Stimulated activated naive CD4-positive, alpha-beta T cell (primary cell): ENCODE data around the gene LRRC4B.
"Not testable (repeated sequence)": the region's sequence is repeated elsewhere in the genome, so short reads cannot be mapped to it uniquely, and the experiment has no call there.

Source experiments
- DNase-seq, 6 experiments: peaks; one replicate each; lab custom pipeline; 2025; lab: John Stamatoyannopoulos, UW

The LRRC4B gene

DNA sequence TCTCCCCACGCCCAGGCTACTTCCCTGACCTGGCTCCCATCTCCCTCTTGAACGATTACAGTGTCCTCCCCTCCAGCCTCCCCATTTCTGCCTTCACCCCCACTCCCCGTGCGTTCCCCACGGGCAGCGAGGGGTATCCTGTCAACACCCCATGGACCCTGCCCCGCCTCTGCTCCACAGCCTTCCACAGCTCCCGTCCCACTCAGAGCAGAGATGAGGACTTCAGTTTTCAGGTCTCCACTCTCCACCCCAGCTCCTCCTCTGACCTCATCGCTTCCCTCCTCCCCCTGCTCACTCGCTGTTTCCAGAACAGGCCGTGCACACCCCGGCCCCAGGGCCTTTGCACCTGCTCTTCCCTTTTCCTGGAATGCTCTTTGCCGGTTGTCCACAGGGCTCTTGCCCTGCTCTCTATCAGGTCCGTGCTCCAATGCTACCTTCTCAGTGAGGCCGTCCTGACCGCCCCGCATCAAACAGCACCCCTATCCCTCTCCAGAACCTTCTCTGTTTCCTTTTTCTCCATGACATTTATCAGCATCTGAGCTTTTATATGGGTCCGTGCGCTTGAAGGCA is 15.0 kb downstream of the LRRC4B start:
- DNase-seq, result no peak

GRCh38 chr19:50552540-50552939 is 15.7 kb downstream of the LRRC4B start:
- no peak for DNase-seq

DNA sequence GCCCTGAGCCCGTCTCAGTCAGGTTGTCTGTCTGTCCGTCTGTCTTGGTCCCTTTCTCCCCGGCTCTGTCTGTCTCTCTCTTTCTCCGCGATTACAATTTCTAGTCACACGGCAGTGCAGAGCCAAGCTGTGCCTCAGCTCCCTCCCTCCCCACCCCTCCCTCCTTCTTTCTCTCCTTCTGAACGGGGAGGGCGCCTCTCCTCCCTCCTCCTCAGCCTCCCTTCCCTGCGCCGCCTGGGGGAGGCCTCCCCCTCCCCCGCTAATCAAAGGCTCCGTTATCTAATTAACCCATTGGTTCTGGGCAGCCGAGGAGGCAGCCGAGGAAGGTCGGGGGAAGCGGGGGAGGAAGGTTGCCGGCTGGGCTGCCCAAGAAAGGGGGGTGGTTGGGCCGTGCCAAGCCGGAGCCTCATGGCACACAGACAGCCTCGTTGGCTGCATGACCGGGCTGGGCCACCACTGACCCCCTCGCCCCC is 16.5 kb downstream of the LRRC4B start:
- no peak for DNase-seq

DNA sequence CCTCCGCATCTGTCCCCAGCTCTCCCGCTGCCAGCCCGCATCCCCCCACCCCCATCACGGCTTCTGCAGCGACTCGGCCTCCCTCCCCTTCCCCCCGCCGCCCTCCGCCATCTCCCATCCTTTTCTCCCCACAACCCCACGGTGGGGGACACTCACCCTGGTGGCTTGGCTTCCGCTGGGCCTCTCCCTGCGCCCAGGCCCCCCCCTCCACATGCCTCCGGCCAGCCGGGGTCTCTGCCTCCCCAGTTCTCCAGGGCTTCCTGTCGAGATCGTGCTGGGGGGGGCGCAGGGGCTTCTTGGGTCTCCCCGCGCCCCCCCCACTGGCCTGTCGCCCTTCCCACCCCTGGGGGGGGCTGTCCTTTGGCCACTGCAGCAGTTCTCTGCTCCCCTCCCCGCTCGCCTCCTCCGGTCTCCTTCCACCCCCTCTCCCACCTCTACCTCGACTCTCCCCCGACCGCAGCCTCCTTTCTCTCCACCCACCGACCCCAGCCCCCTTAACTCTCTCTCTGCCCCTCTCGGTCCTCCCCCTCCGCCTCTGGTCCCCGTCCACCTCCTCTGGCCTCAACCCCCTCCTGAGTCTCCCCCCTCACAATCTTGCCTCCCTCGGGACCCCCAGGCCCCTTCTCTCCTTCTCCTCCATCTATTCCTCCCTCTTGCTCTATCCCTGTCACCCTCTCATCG is 17.1 kb downstream of the LRRC4B start:
- no peak for DNase-seq

DNA sequence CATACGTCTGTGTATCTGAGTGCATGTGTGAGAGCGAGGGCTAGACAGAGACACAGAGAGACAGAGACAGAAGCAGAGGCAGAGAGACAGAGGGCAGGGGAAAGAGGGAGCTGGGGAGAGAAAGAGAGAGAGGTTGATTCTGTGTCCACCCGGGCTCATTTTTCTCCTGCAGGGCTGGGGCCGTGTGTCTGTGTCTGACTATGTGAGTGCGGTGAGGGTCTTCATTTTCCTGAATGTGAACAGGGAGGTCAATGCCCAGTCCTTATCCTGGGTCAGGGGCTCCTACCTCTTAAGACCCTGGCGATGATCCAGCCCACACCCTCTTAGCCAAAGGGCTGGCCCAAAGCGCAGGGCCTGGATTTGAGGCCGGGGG is 17.7 kb downstream of the LRRC4B start:
- DNase-seq, result no peak

- no peak for DNase-seq
Observed at GRCh38 chr19:50549927-50550593, 18.2 kb downstream of the LRRC4B start.

GRCh38 chr19:50549059-50549926 is 18.9 kb downstream of the LRRC4B start:
- no peak for DNase-seq

GRCh38 chr19:50548191-50549058 is 19.8 kb downstream of the LRRC4B start:
- DNase-seq, result no peak

DNA sequence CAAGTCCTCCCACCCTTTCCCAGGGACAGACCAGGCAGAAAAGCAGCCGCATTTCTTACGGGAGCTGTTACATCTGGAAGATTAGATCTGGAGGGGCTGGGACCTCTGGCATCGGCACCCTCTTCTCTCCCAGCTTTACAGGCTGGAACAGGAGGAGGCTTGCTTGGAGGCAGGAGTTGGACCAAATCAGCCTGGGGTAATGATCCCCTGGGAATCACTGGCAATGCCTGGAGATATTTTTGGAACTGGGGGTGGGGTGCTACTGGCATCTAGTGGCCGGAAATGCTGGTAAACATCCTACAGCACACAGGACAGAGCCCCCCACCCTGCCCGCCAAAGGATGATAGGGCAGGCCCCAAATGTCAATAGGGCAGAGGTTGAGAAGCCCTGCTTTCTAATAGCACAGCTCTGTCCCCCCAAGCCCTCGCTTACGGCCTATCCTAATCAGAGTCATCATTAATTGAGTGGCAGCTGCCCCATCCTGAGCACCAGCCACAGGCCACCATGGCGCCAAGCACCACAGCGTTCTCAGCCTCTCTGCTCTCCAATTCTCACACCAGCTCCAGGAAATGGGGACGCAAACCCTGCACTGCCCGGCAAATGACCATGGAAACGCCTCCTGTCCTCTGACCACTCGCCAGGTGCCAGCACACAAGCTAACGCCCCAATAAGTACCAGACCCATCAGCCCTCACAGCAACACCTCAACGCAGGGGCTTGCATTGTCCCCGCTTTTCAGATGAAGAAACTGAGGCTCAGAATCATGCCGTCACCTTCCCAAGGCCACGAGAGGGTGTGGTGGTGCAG is 20.6 kb downstream of the LRRC4B start:
- no peak for DNase-seq

GRCh38 chr19:50546527-50547221 is 21.6 kb downstream of the LRRC4B start:
- no peak for DNase-seq

DNA sequence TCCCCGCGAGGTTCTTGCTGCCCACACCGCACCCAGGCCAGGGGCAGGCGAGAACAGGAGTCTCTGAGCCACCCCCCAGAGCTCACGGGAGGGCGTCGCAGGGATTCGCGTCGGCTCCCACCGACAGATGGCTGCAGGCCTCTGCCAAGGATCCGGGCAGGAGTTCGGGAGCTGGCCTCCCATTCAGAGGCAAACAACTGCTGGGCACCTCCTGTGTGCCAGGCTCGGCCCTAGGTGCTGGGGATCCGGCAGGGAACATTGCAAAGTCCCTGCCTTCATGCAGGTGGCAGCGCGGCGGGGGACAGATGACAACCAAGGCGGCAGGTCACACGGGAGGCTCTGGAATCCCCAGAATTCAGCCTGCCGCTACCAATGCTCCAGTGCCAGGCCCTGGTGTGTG is 25.3 kb downstream of the LRRC4B start:
- no peak for DNase-seq

DNA sequence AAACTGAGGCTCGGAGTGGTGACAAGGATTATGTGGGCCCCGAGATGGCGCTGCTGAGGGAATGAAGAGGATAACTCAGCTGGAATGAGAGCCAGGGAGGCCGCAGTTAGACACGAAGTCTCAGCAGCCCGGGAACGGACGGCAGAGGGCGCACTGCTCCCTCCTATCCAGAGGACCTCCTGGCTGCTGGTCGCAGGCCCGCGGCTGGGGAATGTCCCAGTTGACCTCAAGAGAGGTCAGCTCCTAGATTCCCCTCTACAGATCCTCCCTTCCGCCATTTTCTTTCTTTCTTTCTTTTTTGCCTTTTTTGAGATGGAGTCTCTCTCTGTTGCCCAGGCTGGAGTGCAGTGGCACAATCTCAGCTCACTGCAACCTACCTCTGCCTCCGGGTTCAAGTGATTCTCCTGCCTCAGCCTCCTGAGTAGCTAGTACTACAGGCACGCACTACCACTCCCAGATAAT is 30.4 kb downstream of the LRRC4B start:
- DNase-seq, result peak in 5 of 6 experiments; percentile 31 to 39 (median 36)

DNA sequence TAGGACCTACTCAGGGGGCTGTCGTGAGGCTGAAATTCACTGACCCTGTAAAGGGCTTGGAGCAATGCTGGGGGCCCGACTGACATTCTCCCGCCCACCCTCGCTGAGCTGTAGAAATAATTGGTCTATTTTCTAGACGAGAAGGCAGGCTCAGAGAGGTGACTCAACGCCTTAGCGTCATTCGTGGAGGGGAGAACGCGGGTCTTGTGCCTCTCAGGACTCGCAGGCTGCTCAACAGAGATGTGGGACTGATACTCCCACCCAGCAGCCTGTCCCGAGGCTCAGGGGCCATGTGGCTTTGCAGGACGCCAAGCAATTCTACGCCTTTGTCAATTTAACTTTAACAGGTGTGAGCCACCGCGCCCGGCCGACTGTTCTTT is 30.9 kb downstream of the LRRC4B start:
- no peak for DNase-seq

DNA sequence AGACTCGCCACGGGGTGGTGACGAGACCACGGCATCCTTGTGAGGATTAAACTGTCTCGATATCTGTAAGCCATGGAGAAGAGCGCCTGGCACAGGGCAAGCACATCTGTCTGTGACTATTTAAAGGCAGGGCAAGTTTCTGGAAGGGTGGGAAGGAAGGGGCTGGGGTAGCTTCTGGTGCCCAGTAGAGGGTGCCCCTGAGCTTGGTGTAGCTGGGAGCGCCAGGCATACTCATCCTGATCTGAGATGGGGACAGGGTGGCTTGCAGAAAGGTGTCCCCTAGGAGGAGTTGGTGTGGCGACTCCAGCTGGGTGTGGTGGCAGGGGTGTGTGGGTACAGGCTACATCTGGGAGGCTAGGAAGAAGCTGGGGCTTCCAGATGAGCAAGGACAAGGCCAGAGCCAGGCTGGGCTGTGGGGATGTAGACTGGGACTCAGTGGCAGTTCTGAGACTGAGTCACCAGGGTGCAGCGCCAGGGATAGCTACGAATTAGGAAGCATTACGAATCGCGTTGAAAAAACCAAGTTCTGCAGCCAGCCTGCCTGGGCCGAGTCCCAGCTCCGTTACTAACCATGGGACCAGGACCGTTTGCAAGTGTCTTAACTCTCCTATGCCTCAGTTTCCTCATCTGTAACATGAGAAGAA is 31.5 kb downstream of the LRRC4B start:
- no peak for DNase-seq

DNA sequence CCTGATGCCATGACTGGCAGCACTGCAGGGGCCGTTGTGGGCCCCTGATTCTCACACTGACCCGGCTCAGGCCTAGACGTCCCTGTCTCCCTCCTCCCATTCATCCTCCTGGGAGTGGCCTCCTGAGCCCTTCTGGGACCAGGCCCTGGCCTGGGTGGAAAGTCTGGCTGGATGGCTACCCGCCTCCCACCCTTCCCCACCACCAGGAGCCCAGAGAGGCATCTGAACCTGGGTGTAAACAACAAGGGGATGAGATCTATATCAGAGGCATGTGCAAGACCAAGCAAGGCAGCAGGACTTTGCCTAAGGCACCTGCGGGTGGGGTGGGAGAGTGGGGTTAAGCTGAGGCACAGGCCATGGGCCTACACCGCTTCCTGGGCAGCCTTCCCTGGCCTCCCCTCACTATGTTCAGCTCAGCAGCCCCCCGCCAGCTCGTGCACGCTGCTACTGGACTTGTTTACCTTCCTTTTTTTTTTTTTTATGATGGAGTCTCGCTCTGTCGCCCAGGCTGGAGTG is 32.5 kb downstream of the LRRC4B start:
- DNase-seq, result no peak

- DNase-seq, result no peak
Observed at GRCh38 chr19:50534478-50534877, 33.8 kb downstream of the LRRC4B start.

GRCh38 chr19:50532952-50533351 is 35.3 kb downstream of the LRRC4B start:
- DNase-seq, result no peak

DNA sequence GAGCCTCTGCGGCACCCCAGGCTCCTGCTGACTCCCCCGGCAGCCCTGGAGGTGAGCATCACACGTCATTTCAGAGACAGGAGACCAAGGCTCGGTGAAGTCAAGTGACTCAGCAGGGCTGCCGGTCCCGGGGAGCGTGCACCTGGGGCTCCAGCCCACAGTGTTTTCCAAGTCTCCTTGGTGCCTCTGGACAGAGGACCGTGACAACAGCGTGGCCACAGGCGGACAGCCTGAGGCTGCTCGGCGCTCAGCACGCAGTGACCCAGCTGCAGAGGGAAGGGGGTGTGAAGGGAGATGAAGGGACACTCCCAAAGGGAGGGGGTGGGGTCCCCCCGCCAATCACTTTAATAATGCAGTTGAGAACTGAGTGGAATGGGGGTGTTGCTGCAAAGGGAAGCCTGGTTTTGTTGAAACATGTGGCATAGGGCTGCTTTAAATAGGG is 37.0 kb downstream of the LRRC4B start:
- no peak for DNase-seq

GRCh38 chr19:50528052-50528451 is 40.2 kb downstream of the LRRC4B start:
- DNase-seq, result not testable (repeated sequence)
